GM23338 (cell line): ENCODE results near the gene CD28.

Experiments used
- CREB1 ChIP-seq: fragments of 250-450 bp; sonication (Bioruptor Pico); IDR thresholded peaks from 2 replicates; pipeline ENCODE4 v1.5.0; 2020; ENCODE audit warnings: low read depth, mild to moderate bottlenecking, moderate library complexity
- CTCF ChIP-seq, 2 experiments: fragments of 200-600 bp in 1 of 2; sonication (generic) in 1 of 2; conservative IDR thresholded peaks; 2 replicates each; pipeline versions ENCODE4 v1.5.1 to v1.6.1; 2016 to 2017; ENCODE audit warnings: antibody characterized with exemption in 2 of 2, low read depth in 2 of 2, mild to moderate bottlenecking in 2 of 2, moderate library complexity in 1 of 2
- EZH2 ChIP-seq: fragments of 200-600 bp; sonication (generic); IDR thresholded peaks from one replicate; pipeline ENCODE4 v1.8.0; 2017; ENCODE audit warnings: antibody characterized with exemption, mild to moderate bottlenecking, low read depth; ENCODE audit not compliant: unreplicated experiment
- EZH2phosphoT487 ChIP-seq: fragments of 200-600 bp; sonication (generic); IDR thresholded peaks from one replicate; pipeline ENCODE4 v1.8.1; 2018; ENCODE audit warnings: antibody characterized with exemption; ENCODE audit not compliant: unreplicated experiment
- JUNB ChIP-seq: IDR thresholded peaks from one replicate; pipeline ENCODE4 v1.6.1; 2016; ENCODE audit warnings: antibody characterized with exemption; ENCODE audit not compliant: unreplicated experiment
- NANOG ChIP-seq: IDR thresholded peaks from 2 replicates; pipeline ENCODE4 v1.6.1; 2016; ENCODE audit warnings: antibody characterized with exemption, borderline replicate concordance
- POLR2AphosphoS5 ChIP-seq: IDR thresholded peaks from 2 replicates; pipeline ENCODE4 v1.6.1; 2016; ENCODE audit warnings: antibody characterized with exemption, low read depth
- ZNF331 ChIP-seq: fragments of 250-450 bp; sonication (Bioruptor Pico); IDR thresholded peaks from 2 replicates; pipeline ENCODE4 v1.5.0; 2020; ENCODE audit warnings: low read depth, mild to moderate bottlenecking, moderate library complexity
- TF ChIP-seq, protein P1 (sequence below): IDR thresholded peaks from one replicate; pipeline ENCODE4 v1.6.1; 2018; ENCODE audit warnings: antibody characterized with exemption; ENCODE audit not compliant: unreplicated experiment
- TF ChIP-seq, protein P2 (sequence below): IDR thresholded peaks from 2 replicates; pipeline ENCODE4 v1.6.1; 2016; ENCODE audit warnings: antibody characterized with exemption

GRCh38 chr2:203740871-203741281 lies 34.4 kb downstream of the CD28 start:
- TF ChIP-seq CTCF (conservative IDR thresholded peaks at IDR 0.05; ENCODE audit: low read depth in 2 of 2) (no peak), EZH2phosphoT487 (no peak), JUNB (no peak), EZH2 (no peak), ZNF331 (CRISPR knock-in tag) (no peak), POLR2AphosphoS5 (no peak), NANOG (no peak), CREB1 (CRISPR knock-in tag) (no peak)
- TF ChIP-seq, protein P1, sequence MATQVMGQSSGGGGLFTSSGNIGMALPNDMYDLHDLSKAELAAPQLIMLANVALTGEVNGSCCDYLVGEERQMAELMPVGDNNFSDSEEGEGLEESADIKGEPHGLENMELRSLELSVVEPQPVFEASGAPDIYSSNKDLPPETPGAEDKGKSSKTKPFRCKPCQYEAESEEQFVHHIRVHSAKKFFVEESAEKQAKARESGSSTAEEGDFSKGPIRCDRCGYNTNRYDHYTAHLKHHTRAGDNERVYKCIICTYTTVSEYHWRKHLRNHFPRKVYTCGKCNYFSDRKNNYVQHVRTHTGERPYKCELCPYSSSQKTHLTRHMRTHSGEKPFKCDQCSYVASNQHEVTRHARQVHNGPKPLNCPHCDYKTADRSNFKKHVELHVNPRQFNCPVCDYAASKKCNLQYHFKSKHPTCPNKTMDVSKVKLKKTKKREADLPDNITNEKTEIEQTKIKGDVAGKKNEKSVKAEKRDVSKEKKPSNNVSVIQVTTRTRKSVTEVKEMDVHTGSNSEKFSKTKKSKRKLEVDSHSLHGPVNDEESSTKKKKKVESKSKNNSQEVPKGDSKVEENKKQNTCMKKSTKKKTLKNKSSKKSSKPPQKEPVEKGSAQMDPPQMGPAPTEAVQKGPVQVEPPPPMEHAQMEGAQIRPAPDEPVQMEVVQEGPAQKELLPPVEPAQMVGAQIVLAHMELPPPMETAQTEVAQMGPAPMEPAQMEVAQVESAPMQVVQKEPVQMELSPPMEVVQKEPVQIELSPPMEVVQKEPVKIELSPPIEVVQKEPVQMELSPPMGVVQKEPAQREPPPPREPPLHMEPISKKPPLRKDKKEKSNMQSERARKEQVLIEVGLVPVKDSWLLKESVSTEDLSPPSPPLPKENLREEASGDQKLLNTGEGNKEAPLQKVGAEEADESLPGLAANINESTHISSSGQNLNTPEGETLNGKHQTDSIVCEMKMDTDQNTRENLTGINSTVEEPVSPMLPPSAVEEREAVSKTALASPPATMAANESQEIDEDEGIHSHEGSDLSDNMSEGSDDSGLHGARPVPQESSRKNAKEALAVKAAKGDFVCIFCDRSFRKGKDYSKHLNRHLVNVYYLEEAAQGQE, result no peak
- TF ChIP-seq, protein P2, sequence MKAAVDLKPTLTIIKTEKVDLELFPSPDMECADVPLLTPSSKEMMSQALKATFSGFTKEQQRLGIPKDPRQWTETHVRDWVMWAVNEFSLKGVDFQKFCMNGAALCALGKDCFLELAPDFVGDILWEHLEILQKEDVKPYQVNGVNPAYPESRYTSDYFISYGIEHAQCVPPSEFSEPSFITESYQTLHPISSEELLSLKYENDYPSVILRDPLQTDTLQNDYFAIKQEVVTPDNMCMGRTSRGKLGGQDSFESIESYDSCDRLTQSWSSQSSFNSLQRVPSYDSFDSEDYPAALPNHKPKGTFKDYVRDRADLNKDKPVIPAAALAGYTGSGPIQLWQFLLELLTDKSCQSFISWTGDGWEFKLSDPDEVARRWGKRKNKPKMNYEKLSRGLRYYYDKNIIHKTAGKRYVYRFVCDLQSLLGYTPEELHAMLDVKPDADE, result no peak
